ENCODE measurements around the gene FBXO46.

FBXO46 gene

DNA sequence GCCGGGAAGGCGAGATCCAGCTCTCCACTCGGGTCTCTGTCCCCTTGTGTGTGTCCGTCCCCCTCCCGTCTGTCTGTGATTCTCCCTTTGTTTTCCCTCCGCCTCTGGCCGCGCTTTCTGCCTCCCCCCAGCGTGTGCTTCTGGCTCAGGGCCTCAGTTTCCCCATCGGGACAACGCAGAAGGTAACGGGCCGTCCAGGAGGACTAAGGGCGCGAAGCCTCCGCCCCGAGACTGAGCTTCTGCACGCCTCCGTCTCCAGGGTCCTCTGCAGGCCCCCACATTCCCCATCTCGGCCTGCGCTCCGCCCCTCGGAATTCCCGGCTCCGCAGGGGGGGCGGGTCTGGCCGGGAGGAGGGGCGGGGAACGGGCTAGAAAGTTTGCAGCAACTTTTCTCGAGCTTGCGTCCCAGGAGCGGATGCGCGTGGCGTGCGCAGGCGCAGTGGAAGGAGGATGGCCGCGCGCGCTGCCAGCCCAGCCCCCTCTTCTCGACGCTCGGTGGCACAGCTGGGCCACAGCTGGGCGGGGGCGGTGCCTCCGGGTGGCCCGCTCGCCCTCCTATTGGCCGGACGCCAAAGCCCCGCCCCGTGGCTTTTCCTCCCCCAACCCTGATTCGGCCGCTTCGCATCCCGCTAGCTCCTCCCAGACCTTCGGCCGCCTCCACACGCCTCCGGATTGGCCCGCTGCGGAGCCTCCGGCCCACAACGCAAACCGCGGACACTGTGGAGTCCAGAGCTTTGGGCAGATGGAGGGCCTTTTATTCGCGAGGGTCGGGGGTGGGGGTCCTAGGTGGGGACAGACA lies 38.5 kb upstream of the FBXO46 start, which contains the start of gene SIX5:
TSS of gene SIX5 (minus strand) at position 269 of the 799 bp plus-strand sequence. CDS start 408 bp downstream, outside the sequence.
- TF ChIP-seq, protein P1, sequence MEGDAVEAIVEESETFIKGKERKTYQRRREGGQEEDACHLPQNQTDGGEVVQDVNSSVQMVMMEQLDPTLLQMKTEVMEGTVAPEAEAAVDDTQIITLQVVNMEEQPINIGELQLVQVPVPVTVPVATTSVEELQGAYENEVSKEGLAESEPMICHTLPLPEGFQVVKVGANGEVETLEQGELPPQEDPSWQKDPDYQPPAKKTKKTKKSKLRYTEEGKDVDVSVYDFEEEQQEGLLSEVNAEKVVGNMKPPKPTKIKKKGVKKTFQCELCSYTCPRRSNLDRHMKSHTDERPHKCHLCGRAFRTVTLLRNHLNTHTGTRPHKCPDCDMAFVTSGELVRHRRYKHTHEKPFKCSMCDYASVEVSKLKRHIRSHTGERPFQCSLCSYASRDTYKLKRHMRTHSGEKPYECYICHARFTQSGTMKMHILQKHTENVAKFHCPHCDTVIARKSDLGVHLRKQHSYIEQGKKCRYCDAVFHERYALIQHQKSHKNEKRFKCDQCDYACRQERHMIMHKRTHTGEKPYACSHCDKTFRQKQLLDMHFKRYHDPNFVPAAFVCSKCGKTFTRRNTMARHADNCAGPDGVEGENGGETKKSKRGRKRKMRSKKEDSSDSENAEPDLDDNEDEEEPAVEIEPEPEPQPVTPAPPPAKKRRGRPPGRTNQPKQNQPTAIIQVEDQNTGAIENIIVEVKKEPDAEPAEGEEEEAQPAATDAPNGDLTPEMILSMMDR (IDR thresholded peaks at IDR 0.05; ENCODE audit: low read depth, low read length), result no peak
- peak within 1 kb of the TSS; percentile 71 for H3K4me3 ChIP-seq (ENCODE audit: low read depth, low read length)

DNA sequence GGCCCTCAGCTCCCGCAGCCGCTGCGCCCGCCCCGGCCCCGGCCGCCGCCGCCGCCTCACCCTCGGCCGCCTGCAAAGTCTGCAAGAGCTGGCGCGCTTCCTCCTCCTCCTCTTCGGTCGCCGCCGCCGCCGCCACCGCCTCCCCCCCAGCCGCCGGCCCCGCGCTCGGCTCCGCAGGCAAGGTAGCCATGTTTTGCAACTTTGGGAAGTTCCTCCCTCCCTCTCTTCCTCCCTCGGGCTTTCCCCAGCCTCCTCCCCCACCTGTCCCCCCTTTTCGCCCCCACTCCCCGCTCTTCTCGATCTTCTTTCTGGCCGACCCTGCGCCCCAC lies 37.9 kb upstream of the FBXO46 start:
- peak overlapping the region; percentile 71 for H3K4me3 ChIP-seq (ENCODE audit: low read depth, low read length)
- TF ChIP-seq, protein P1 (IDR thresholded peaks at IDR 0.05; ENCODE audit: low read depth, low read length), result no peak

DNA sequence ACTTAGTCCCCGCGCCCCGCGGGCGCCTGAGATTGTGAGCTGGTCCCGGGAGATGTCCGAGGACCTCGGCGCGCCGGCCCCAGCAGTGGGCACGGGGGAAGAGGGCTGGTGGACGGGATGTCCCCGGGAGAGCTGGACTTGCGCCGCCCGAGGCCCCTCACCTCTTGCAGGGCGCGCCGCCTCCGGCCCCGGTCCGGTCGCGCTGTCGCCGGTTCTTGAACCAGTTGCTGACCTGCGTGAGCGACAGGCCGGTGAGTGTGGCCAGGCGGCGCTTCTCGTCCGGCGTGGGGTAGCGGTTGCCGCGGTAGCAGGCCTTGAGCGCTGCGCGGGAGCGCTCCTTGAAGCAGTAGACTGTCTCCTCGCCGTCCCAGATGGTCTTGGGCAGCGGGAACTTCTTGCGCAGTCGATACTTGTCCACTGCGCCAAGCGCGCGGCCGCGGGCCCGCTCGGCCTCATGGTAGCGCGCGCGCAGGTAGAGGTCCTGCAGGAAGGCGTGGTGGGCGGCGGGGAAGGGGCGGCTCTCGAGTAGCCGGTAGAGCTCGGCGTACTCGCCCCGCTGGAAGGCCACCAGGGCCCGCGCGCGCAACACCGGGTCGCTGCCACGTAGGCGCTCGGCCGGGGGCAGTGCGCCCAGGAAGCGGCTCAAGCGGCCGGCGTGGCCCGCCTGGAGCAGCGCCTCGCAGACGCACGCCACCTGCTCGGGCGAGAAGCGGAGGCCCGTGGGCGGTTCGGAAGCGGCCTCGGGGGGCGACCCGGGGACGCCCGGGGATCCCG lies 37.4 kb upstream of the FBXO46 start:
- TF ChIP-seq, protein P1 (IDR thresholded peaks at IDR 0.05; ENCODE audit: low read depth, low read length), result no peak
- H3K4me3 ChIP-seq (ENCODE audit: low read depth, low read length), result peak overlapping the region; percentile 71

DNA sequence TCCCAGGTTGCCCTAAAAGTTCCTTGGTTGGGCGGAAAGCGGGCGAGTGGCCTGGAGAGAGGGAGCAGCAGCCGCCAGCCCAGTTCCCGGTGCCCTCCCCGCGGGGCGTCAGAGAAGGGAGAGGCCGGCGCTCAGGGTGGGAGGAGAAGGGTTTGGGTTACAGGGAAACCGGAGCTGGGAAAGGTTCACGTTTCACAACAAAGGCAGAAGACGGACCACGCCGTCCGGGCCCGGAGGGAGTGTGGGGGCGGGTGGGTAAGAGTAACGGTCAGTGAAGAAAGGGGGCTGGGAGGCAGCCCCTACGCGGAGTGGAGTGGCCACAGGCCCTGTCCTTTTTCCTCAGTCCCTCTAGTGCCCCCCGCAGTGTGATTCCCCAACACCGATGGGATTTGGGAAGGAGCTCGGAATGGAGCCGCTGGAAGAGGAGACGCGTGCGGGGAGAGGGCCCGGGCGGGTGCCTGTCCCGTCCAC lies 36.7 kb upstream of the FBXO46 start:
- TF ChIP-seq, protein P1 (IDR thresholded peaks at IDR 0.05; ENCODE audit: low read depth, low read length), result no peak
- H3K4me3 ChIP-seq (ENCODE audit: low read depth, low read length), result peak overlapping the region; percentile 71

DNA sequence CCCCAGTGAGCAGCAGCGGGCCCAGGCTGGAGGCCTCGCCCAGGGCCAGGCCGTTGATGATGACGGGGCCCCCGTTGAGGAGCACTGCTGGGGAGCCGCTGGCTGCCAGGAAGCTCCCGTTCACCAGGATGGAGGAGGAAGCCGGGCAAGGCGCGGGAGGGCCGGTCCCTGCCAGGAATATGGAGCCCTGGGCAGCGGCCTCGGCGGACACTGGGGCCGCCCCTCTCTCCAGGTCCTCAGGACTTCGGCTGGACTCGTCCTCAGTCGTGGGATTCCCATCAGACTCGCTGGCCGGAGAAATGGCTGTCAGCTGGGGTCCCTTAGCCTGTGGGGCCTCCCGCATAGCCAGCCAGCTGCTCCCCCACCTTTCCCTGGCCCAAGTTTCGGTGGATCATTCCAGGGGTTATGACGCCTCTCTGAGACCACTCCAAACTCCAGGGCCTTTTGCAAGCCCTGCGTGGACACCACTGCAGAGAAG lies 36.2 kb upstream of the FBXO46 start:
- H3K4me3 ChIP-seq (ENCODE audit: low read depth, low read length), result peak overlapping the region; percentile 71
- TF ChIP-seq, protein P1 (IDR thresholded peaks at IDR 0.05; ENCODE audit: low read depth, low read length), result no peak

DNA sequence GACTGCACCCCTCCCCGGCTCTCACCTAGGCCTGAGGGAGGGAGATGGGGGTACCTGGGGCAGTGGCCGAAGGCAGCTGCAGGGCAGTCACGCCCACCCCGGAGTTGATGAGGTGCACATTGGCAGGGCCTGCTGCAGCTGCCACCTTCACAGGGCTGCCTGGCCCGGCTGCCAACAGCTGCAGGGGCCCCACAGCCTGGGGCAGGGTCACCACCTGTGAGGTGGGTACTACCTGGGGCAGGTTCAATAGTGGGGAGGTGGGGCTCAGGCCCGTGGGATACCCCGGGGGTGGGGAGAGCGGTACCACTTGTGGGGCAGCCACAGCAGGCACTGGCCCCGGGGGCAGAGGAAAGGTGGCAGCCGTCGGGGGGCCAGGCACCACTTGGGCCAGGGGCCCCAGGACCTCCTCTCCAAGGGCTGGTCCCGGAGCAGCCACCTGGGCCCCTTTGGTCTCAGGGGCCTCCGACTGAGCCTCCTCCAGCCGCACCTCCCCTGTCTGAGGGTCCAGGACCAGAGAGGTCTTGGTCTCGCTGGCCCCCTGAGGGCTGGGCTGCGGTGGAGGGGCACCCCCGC lies 35.7 kb upstream of the FBXO46 start:
- peak overlapping the region; percentile 71 for H3K4me3 ChIP-seq (ENCODE audit: low read depth, low read length)
- TF ChIP-seq, protein P1 (IDR thresholded peaks at IDR 0.05; ENCODE audit: low read depth, low read length), result no peak
